K562 (cell line): Measurements from ENCODE around the gene OR8B4. TPM values are rescaled to one million over a fixed set of nuclear protein-coding genes. Genes with fewer than 3 reads are reported as not detected.
A peak's percentile ranks its signal among the peaks of the same experiment; 100 is the strongest.
"Not testable (repeated sequence)": the region's sequence is repeated elsewhere in the genome, so short reads cannot be mapped to it uniquely, and the experiment has no call there.

Source experiments
- ATAC-seq: fragments of 200-7000 bp; cut with Tn5 transposase; 3 replicates; pipeline ENCODE4 v1.9.1; 2020; ENCODE audit warnings: moderate library complexity
- BruUV-seq: library from RNA; stranded (reverse); fragments of 400-500 nt; replicated peaks from 2 replicates; lab custom pipeline; 2021; lab: Mats Ljungman, UMichigan
- CTCF ChIA-PET: fragments of 300-600 bp; formaldehyde crosslinking; extraction: SDS; loops from one replicate; lab custom pipeline; 2021; ENCODE audit warnings: low intra/inter-chr PET ratio; lab: Yijun Ruan, JAX
- POLR2A ChIA-PET: fragments of 300-600, 350-650 bp; sonication (Branson Sonifier 250); formaldehyde crosslinking; extraction: SDS; loops from one replicate; lab custom pipeline; 2021; ENCODE audit warnings: antibody characterized with exemption, inconsistent platforms; lab: Yijun Ruan, JAX
- DNase-seq, 4 experiments: peaks; one replicate each; pipeline versions ENCODE4 v3.0.0 to v3.0.0-alpha.2; 2011 to 2018; ENCODE audit warnings: low spot score in 3 of 4, mixed read lengths in 3 of 4; ENCODE audit errors: extremely low read depth in 1 of 4
- FAIRE-seq: peaks from 2 replicates; lab custom pipeline; 2011; peaks lifted over from hg19 to GRCh38; lab: Jason Lieb, UNC
- H2AFZ ChIP-seq: 2 replicates; pipeline ENCODE4 v1.6.0; 2011; ENCODE audit warnings: low read depth, low read length, control low read depth, inconsistent platforms
- H3K27ac ChIP-seq: fragments of 200-600 bp; 3 replicates; pipeline ENCODE4 v1.8.0; 2011; ENCODE audit warnings: low read depth, mild to moderate bottlenecking, control low read depth, inconsistent platforms, low read length, moderate library complexity, mixed read lengths; ENCODE audit errors: extremely low read depth
- H3K27me3 ChIP-seq, 2 experiments: fragments of 300-600 bp in 1 of 2; 2 replicates in 1 of 2; 3 replicates in 1 of 2; pipeline versions ENCODE4 v1.6.0 to v1.8.0; 2011; ENCODE audit warnings: inconsistent platforms in 2 of 2, low read length in 2 of 2, mild to moderate bottlenecking in 1 of 2, mixed read lengths in 1 of 2, moderate library complexity in 1 of 2; ENCODE audit not compliant: control insufficient read depth in 2 of 2, insufficient read depth in 2 of 2
- H3K36me3 ChIP-seq: fragments of 300-600 bp; 3 replicates; pipeline ENCODE4 v1.8.0; 2011; ENCODE audit warnings: mild to moderate bottlenecking, low read length, inconsistent platforms; ENCODE audit not compliant: control insufficient read depth, insufficient read depth
- H3K4me1 ChIP-seq, 2 experiments: fragments of 200-600 bp in 1 of 2; replicated peaks in 1 of 2; 2 replicates in 1 of 2; 3 replicates in 1 of 2; pipeline versions ENCODE4 v1.5.1 to v1.8.0; 2011; ENCODE audit warnings: inconsistent platforms in 2 of 2, low read length in 2 of 2, mild to moderate bottlenecking in 1 of 2, mixed read lengths in 1 of 2, moderate library complexity in 1 of 2; ENCODE audit not compliant: control insufficient read depth in 2 of 2, insufficient read depth in 2 of 2
- H3K4me2 ChIP-seq: 2 replicates; pipeline ENCODE4 v1.6.1; 2011; ENCODE audit warnings: low read length, control low read depth, inconsistent platforms, mixed read lengths; ENCODE audit not compliant: insufficient read depth
- H3K4me3 ChIP-seq: fragments of 200-600 bp; sonication (generic), shearing (Covaris generic); 2 replicates; pipeline ENCODE4 v1.5.1; 2016; ENCODE audit warnings: control low read depth, inconsistent platforms
- H3K79me2 ChIP-seq: fragments of 200-600 bp; 3 replicates; pipeline ENCODE4 v1.8.0; 2011; ENCODE audit warnings: low read length, inconsistent platforms; ENCODE audit not compliant: control insufficient read depth, insufficient read depth
- H3K9ac ChIP-seq, 2 experiments: 2 replicates each; pipeline versions ENCODE4 v1.6.0 to v1.6.1; 2011; ENCODE audit warnings: low read depth in 2 of 2, low read length in 2 of 2, control low read depth in 1 of 2, inconsistent platforms in 1 of 2, mild to moderate bottlenecking in 1 of 2, mixed read lengths in 1 of 2; ENCODE audit not compliant: insufficient read depth in 1 of 2
- H3K9me1 ChIP-seq: one replicate; pipeline ENCODE4 v1.6.0; 2011; ENCODE audit warnings: inconsistent platforms, mild to moderate bottlenecking, low read length, moderate library complexity; ENCODE audit not compliant: control insufficient read depth, insufficient read depth
- H3K9me3 ChIP-seq: replicated peaks from 2 replicates; pipeline ENCODE4 v1.5.1; 2011; ENCODE audit warnings: low read depth, low read length, inconsistent platforms; ENCODE audit not compliant: control insufficient read depth, insufficient read depth
- H4K20me1 ChIP-seq: replicated peaks from 2 replicates; pipeline ENCODE4 v1.6.1; 2011; ENCODE audit warnings: low read length, inconsistent platforms, mixed read lengths; ENCODE audit not compliant: control insufficient read depth, insufficient read depth
- CBFA2T3 ChIP-seq: fragments of 450-650 bp; IDR thresholded peaks from 2 replicates; pipeline ENCODE4 v1.6.1; 2017
- IRF2 ChIP-seq: sonication (generic); formaldehyde crosslinking; IDR thresholded peaks from 2 replicates; pipeline ENCODE4 v1.8.1; 2022; ENCODE audit warnings: mild to moderate bottlenecking, missing genetic modification reagents
- KDM5B ChIP-seq: fragments of 200-600 bp; sonication (generic); IDR thresholded peaks from 2 replicates; pipeline ENCODE4 v1.6.1; 2012; ENCODE audit warnings: low read depth, mild to moderate bottlenecking, moderate library complexity, low read length, control low read depth, inconsistent platforms; ENCODE audit not compliant: insufficient replicate concordance
- KLF6 ChIP-seq: fragments of 250-450 bp; sonication (Bioruptor Pico); IDR thresholded peaks from 2 replicates; pipeline ENCODE4 v1.4.0; 2020; ENCODE audit warnings: mild to moderate bottlenecking, moderate library complexity, borderline replicate concordance
- NFIX ChIP-seq: fragments of 250-450 bp; sonication (Bioruptor Pico); IDR thresholded peaks from 2 replicates; pipeline ENCODE4 v1.4.0; 2020; ENCODE audit warnings: low read depth, mild to moderate bottlenecking, moderate library complexity
- NFYB ChIP-seq: IDR thresholded peaks from 2 replicates; pipeline ENCODE4 v1.6.1; 2011; ENCODE audit warnings: mild to moderate bottlenecking, moderate library complexity; ENCODE audit not compliant: insufficient read length; ENCODE audit errors: extremely low read depth
- NR3C1 ChIP-seq: sonication (generic); formaldehyde crosslinking; IDR thresholded peaks from 2 replicates; pipeline ENCODE4 v1.8.1; 2022; ENCODE audit warnings: missing genetic modification reagents
- POLR2A ChIP-seq: fragments of 450-650 bp; conservative IDR thresholded peaks from 2 replicates; pipeline ENCODE4 v1.6.1; 2016
- SMARCC2 ChIP-seq: fragments of 450-650 bp; IDR thresholded peaks from 2 replicates; pipeline ENCODE4 v1.6.1; 2017; ENCODE audit warnings: antibody characterized with exemption, moderate library complexity, mild to moderate bottlenecking, low read depth
- ZC3H11A ChIP-seq: IDR thresholded peaks from 2 replicates; pipeline ENCODE4 v1.6.1; 2012; ENCODE audit warnings: low read depth, low read length, improper control_type of control experiment
- ZNF124 ChIP-seq: sonication (generic); formaldehyde crosslinking; IDR thresholded peaks from 2 replicates; pipeline ENCODE4 v1.8.1; 2022; ENCODE audit warnings: missing genetic modification reagents
- ZNF699 ChIP-seq: fragments of 250-450 bp; sonication (Bioruptor Pico); IDR thresholded peaks from 2 replicates; pipeline ENCODE4 v1.8.0; 2021; ENCODE audit warnings: mild to moderate bottlenecking, moderate library complexity; ENCODE audit not compliant: insufficient replicate concordance
- WGBS: fragments of 100-300 bp; shearing (Covaris generic); methylation state at CpG from one replicate; pipeline ENCODE4 v1.1.6; 2016; ENCODE audit warnings: low coverage, mixed read lengths; ENCODE audit not compliant: insufficient coverage; ENCODE audit errors: missing lambda C conversion rate; 5-methylcytosine and 5-hydroxymethylcytosine counted together
- in situ Hi-C: fragments of 300-500 bp; cut with MboI; formaldehyde crosslinking; loops from 4 replicates; pipeline ENCODE4 v1.15.0; 2018; ENCODE audit warnings: inconsistent platforms, mixed read lengths
- intact Hi-C: fragments of 100-400 bp; cut with micrococcal nuclease; formaldehyde crosslinking; loops from 2 replicates; pipeline ENCODE4 v1.14.2; 2022
- polyA plus RNA-seq, 8 experiments: library from polyadenylated mRNA; depleted of rRNA in 4 of 8; stranded (reverse) in 5 of 8; unstranded in 3 of 8; fragments of >200 nt; fragmentation: Nextera tagmentation in 2 of 8; fragmentation: Illumina TruSeq in 1 of 8; extraction: Ambion mirVana in 2 of 8; extraction: Trizol in 1 of 8; gene quantifications; 2 replicates each; pipeline versions ENCODE4 v1.2.1 to v1.2.3, GENCODE V29; 2011 to 2014; ENCODE audit warnings: inconsistent platforms in 1 of 8, missing spikeins in 1 of 8
- total RNA-seq, 7 experiments: library from RNA; depleted of rRNA in 6 of 7; stranded (reverse); fragments of >200 nt in 6 of 7; fragmentation: Illumina TruSeq in 2 of 7; extraction: Trizol in 2 of 7; gene quantifications; 2 replicates each; pipeline versions ENCODE4 v1.2.1 to v1.2.3, GENCODE V29; 2011 to 2021; ENCODE audit warnings: low replicate concordance in 1 of 7

OR8B4 gene
- total and polyA plus RNA-seq, 9 of the 15 experiments (the other 6 are each of a cell fraction or from before 2014, with no cell fraction given): not detected

GRCh38 chr11:124459379-124459778, 34.7 kb upstream of the OR8B4 start:
- H4K20me1 ChIP-seq, H3K9me3 ChIP-seq, H3K27ac ChIP-seq, CTCF ChIA-PET, intact Hi-C loops, H3K9ac ChIP-seq, H3K9me1 ChIP-seq, ATAC-seq, in situ Hi-C loops, BruUV-seq, H3K36me3 ChIP-seq, H3K4me3 ChIP-seq, H3K27me3 ChIP-seq, H3K79me2 ChIP-seq, H3K4me1 ChIP-seq, FAIRE-seq, DNase-seq, H3K4me2 ChIP-seq, H2AFZ ChIP-seq: not testable (repeated sequence)
- 58% methylated on average over 7 of the region's 7 CpGs for WGBS
- POLR2A ChIA-PET: interaction anchor here (0.6 kb wide), 1 partner anchor 375 kb away, joined by 4 read pairs; no protein-coding TSS in a partner anchor
- TF ChIP-seq NFYB: peak; percentile 64
- TF ChIP-seq, all 486 proteins: peak for 1; not testable (repeated sequence) for 485

GRCh38 chr11:124454552-124454951, 29.9 kb upstream of the OR8B4 start:
- Histone ChIP-seq H3K79me2 (no peaks in the 10 kb centered on the region), H3K27ac (no peak overlapping the region), H4K20me1 (no peaks in the 10 kb centered on the region), H3K4me3 (no peak overlapping the region), H3K9me1 (no peaks in the 10 kb centered on the region), H2AFZ (no peak overlapping the region), H3K9me3 (no peaks in the 10 kb centered on the region), H3K27me3 (no peaks in the 10 kb centered on the region), H3K9ac (no peak overlapping the region), H3K36me3 (no peaks in the 10 kb centered on the region), H3K4me1 (no peaks in the 10 kb centered on the region), H3K4me2 (no peak overlapping the region)
- in situ Hi-C loops (no loop called here), intact Hi-C loops (no loop called here)
- 7% methylated on average over 2 of the region's 2 CpGs for WGBS
- CTCF ChIA-PET: no interaction called here
- POLR2A ChIA-PET: interaction anchor here (0.5 to 0.6 kb wide), 2 partner anchors 208 to 243 kb away, joined by 3 read pairs; no protein-coding TSS in a partner anchor
- no TSS peak for BruUV-seq
- no peak for DNase-seq
- ATAC-seq: no peak
- TF ChIP-seq POLR2A (no peak), NFIX (CRISPR knock-in tag) (no peak), SMARCC2 (no peak), CBFA2T3 (no peak), NR3C1 (CRISPR knock-in tag) (no peak), IRF2 (no peak), KDM5B (no peak), ZC3H11A (no peak), ZNF699 (no peak), KLF6 (CRISPR knock-in tag) (no peak), ZNF124 (CRISPR knock-in tag) (no peak)
- FAIRE-seq: no peak
